ENCODE results near the gene NECTIN4. TPM values are rescaled to one million over a fixed set of nuclear protein-coding genes. Genes with fewer than 3 reads are reported as not detected.
A peak's percentile ranks its signal among the peaks of the same experiment; 100 is the strongest.

NECTIN4 gene
- total RNA-seq, 1 experiment from 2014 or later, result 0.20 TPM

DNA sequence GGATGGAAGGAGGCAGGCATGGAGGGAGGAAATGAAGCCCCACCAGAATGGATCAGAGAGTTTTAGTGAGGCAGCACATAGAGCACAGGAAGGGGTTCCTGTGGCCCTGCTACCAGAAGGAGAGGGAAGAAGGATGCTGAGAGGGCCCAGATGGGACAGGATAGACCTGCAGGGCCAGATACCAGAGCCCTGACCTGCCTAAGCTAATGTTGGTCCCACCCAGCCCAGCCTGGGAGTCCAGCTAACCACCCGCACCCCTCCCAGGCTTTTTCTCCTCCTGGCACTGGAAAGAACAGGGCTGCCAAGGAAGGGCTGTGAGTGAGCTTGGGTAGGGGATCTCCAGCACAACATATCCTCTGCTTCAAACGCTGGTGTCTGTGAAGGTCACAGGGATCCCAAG, 6.9 kb downstream of the NECTIN4 start:
- no peak overlapping the region for H3K4me3 Mint-ChIP-seq (ENCODE audit: unreplicated experiment)
- H3K27ac Mint-ChIP-seq (ENCODE audit: unreplicated experiment), result peak overlapping the region; percentile 67
- H3K4me1 Mint-ChIP-seq (ENCODE audit: low read depth, unreplicated experiment), result peaks cover 37% of the 10 kb centered on the region

DNA sequence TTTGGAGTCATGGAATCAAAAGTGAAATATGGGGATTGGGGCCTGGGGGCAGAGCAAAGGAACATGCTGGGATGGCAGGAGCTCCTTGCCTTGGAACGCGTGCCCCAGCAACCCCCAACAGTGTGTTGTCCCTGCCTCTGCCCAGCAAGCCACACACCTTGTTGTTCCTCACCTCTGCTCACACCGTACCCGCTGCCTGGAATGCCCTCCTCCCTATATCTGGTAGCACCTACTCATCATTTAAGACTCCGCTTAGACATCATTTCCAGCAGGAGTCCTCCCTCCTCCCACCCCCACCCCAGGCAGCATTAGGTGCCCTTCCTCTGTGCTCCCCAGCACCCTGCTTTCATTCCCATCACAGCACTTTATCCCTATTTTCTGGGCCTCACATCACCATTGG, 7.8 kb downstream of the NECTIN4 start:
- H3K9me3 Mint-ChIP-seq (ENCODE audit: unreplicated experiment), result no peaks in the 10 kb centered on the region
- ChIA-PET POLR2A (no interaction called here), CTCF (no interaction called here)
- H3K27ac Mint-ChIP-seq (ENCODE audit: unreplicated experiment), result no peak overlapping the region
- H3K4me3 ChIP-seq (ENCODE audit: low read depth, low read length), result no peak overlapping the region
- no peaks in the 10 kb centered on the region for H3K9me3 ChIP-seq
- no peaks in the 10 kb centered on the region for H3K27me3 Mint-ChIP-seq (ENCODE audit: insufficient read depth, unreplicated experiment)
- peaks cover 43% of the 10 kb centered on the region for H3K4me1 ChIP-seq
- DNase-seq, result no peak
- no peaks in the 10 kb centered on the region for H3K36me3 ChIP-seq (ENCODE audit: control insufficient read depth, insufficient read depth, low read length)
- peaks cover 7% of the 10 kb centered on the region for H3K36me3 Mint-ChIP-seq (ENCODE audit: insufficient read depth, unreplicated experiment)
- intact Hi-C loops (cut with micrococcal nuclease; ENCODE audit: unreplicated experiment), result no loop called here
- no TSS peak for BruUV-seq (replicated peaks)
- H3K4me1 Mint-ChIP-seq (ENCODE audit: low read depth, unreplicated experiment), result peaks cover 37% of the 10 kb centered on the region
- H3K27me3 ChIP-seq (replicated peaks; ENCODE audit: control insufficient read depth, insufficient read depth, low read length), result no peaks in the 10 kb centered on the region
- no peak overlapping the region for H3K4me3 Mint-ChIP-seq (ENCODE audit: unreplicated experiment)
- TF ChIP-seq, protein P1, sequence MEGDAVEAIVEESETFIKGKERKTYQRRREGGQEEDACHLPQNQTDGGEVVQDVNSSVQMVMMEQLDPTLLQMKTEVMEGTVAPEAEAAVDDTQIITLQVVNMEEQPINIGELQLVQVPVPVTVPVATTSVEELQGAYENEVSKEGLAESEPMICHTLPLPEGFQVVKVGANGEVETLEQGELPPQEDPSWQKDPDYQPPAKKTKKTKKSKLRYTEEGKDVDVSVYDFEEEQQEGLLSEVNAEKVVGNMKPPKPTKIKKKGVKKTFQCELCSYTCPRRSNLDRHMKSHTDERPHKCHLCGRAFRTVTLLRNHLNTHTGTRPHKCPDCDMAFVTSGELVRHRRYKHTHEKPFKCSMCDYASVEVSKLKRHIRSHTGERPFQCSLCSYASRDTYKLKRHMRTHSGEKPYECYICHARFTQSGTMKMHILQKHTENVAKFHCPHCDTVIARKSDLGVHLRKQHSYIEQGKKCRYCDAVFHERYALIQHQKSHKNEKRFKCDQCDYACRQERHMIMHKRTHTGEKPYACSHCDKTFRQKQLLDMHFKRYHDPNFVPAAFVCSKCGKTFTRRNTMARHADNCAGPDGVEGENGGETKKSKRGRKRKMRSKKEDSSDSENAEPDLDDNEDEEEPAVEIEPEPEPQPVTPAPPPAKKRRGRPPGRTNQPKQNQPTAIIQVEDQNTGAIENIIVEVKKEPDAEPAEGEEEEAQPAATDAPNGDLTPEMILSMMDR (IDR thresholded peaks at IDR 0.05; ENCODE audit: insufficient read depth in 1 of 2, low read depth in 1 of 2, low read length in 1 of 2, severe bottlenecking in 1 of 2, unreplicated experiment in 1 of 2), result no peak

More for the DNA sequence above, 6.9 kb downstream of the NECTIN4 start:
- no peaks in the 10 kb centered on the region for H3K9me3 Mint-ChIP-seq (ENCODE audit: unreplicated experiment)
- H3K27me3 Mint-ChIP-seq (ENCODE audit: insufficient read depth, unreplicated experiment), result no peaks in the 10 kb centered on the region
- TF ChIP-seq, protein P1 (IDR thresholded peaks at IDR 0.05; ENCODE audit: insufficient read depth in 1 of 2, low read depth in 1 of 2, low read length in 1 of 2, severe bottlenecking in 1 of 2, unreplicated experiment in 1 of 2), result no peak
- CTCF ChIA-PET, result no interaction called here
- Histone ChIP-seq H3K36me3 (ENCODE audit: control insufficient read depth, insufficient read depth, low read length) (no peaks in the 10 kb centered on the region), H3K4me3 (ENCODE audit: low read depth, low read length) (no peak overlapping the region), H3K27me3 (replicated peaks; ENCODE audit: control insufficient read depth, insufficient read depth, low read length) (no peaks in the 10 kb centered on the region), H3K9me3 (no peaks in the 10 kb centered on the region), H3K4me1 (peaks cover 43% of the 10 kb centered on the region)
- no peak for DNase-seq
- POLR2A ChIA-PET, result no interaction called here
- intact Hi-C loops (cut with micrococcal nuclease; ENCODE audit: unreplicated experiment), result no loop called here
- peaks cover 7% of the 10 kb centered on the region for H3K36me3 Mint-ChIP-seq (ENCODE audit: insufficient read depth, unreplicated experiment)
- no TSS peak for BruUV-seq (replicated peaks)

DNA sequence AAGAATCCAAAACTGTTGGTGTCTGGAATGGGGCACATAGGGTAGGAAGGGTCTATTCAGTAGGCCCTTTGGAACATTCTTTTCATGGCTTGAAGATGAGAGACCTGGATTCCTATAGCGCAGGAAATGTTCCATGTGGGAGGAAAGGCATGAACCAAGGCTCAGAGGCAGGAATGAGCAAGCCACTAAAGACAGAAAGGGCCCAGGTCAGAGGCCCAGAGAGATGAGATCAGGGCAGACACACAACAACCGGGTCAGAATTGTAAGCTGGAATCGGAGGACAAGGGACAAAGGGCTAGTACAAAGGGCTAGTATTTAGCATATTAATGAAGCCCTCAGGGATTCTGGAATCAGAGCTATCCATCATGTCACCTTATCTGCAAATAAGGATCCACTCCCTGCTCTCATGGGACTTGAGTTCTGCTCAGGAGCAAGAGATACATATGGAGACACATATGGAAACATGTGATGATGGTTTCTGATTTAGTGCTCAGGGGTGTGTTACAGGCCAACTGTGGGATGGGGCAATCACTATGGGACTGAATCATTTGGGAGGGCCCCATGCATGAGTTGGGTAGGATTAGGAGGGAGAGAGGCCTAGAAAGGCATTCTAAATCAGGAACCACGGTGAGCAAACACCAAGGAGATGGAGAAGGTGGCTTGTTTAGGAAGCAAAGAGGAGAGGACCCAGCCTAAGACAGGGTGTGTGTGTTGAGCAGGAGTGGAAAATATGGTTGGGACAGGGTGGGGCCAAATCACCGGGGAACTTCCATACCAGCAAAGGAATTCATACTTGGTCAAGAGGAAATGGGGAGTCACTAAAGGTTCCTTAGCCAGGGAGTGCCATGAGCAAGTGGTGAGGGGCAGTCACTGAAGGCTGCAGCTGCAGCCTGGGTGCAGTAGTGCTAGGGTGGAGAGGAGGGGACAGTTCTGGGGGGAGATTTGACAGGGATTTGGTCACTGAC, 8.6 kb downstream of the NECTIN4 start:
- intact Hi-C loops (cut with micrococcal nuclease; ENCODE audit: unreplicated experiment), result no loop called here
- no peaks in the 10 kb centered on the region for H3K27me3 Mint-ChIP-seq (ENCODE audit: insufficient read depth, unreplicated experiment)
- POLR2A ChIA-PET, result no interaction called here

More for the DNA sequence above, 8.6 kb downstream of the NECTIN4 start:
- Mint-ChIP-seq H3K36me3 (ENCODE audit: insufficient read depth, unreplicated experiment) (peaks cover 7% of the 10 kb centered on the region), H3K9me3 (ENCODE audit: unreplicated experiment) (no peaks in the 10 kb centered on the region), H3K27ac (ENCODE audit: unreplicated experiment) (no peak overlapping the region), H3K4me1 (ENCODE audit: low read depth, unreplicated experiment) (peaks cover 37% of the 10 kb centered on the region), H3K4me3 (ENCODE audit: unreplicated experiment) (no peak overlapping the region)
- Histone ChIP-seq H3K27me3 (replicated peaks; ENCODE audit: control insufficient read depth, insufficient read depth, low read length) (no peaks in the 10 kb centered on the region), H3K36me3 (ENCODE audit: control insufficient read depth, insufficient read depth, low read length) (no peaks in the 10 kb centered on the region), H3K4me1 (peaks cover 43% of the 10 kb centered on the region), H3K4me3 (ENCODE audit: low read depth, low read length) (no peak overlapping the region), H3K9me3 (no peaks in the 10 kb centered on the region)
- CTCF ChIA-PET, result interaction anchor here (1.2 kb wide), 1 partner anchor 13 kb away, joined by 6 read pairs; no protein-coding TSS in a partner anchor
- DNase-seq, result no peak
- BruUV-seq (replicated peaks), result no TSS peak
- TF ChIP-seq, protein P1 (IDR thresholded peaks at IDR 0.05; ENCODE audit: insufficient read depth in 1 of 2, low read depth in 1 of 2, low read length in 1 of 2, severe bottlenecking in 1 of 2, unreplicated experiment in 1 of 2), result no peak

All from Caco-2 (cell line).